ENCODE results near the gene SENP3. TPM values are rescaled to one million over a fixed set of nuclear protein-coding genes. Genes with fewer than 3 reads are reported as not detected.

SENP3 gene
- total RNA-seq, 1 experiment from 2014 or later, result 83.1 TPM

DNA sequence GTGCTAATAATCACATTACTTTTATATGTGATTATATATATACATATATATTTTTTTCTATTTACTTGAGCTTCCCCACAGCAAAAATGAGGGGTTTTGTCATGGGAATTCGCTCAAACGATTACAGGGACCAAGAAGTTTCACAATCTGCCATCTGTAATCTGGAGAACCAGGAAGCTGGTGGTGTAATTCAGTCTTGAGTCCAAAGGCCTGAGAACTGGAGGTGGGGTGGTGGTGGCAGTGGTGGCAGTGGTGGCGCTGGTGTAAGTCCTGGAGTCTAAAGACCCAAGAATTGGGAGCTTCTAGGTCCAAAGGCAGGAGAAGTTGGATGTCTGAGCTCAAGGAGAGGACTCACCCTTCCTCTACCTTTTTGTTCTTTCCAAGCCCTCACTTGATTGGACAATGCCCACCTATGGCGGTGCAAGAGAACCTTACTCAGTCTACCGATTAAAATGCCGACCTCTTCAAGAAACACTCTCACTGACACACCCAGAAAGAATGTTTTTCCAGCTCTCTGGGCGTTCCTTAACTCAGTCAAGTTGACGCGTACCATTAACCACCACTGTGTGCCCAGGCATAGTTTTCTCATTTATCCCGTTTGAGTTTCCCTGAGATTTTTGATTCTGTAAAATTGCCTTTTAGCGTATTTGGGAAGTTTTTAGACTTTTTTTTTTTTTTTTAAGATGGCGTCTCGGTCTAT, 45.7 kb upstream of the SENP3 start:
- no peak overlapping the region for H4K8ac ChIP-seq (replicated peaks; ENCODE audit: insufficient read length, low read depth, low read length)
- H2BK5ac ChIP-seq (ENCODE audit: insufficient read length, low read length), result no peak overlapping the region
- H2BK120ac ChIP-seq (ENCODE audit: low read depth, low read length, poor library complexity, severe bottlenecking), result no peak overlapping the region
- H3K14ac ChIP-seq (ENCODE audit: insufficient read depth, low read length), result no peak overlapping the region
- no peak overlapping the region for H2BK12ac ChIP-seq (ENCODE audit: insufficient read length, low read depth, low read length)
- H4K91ac ChIP-seq (ENCODE audit: insufficient read length, low read depth, low read length), result no peak overlapping the region
- no peak overlapping the region for H3K4me3 Mint-ChIP-seq
- no peaks in the 10 kb centered on the region for H3K79me1 ChIP-seq (ENCODE audit: insufficient read depth, low read depth, low read length, poor library complexity, severe bottlenecking)
- no peak for TF ChIP-seq CTCF (conservative IDR thresholded peaks at IDR 0.05)
- no peak overlapping the region for H3K4ac ChIP-seq (ENCODE audit: low read depth, low read length)
- H2AK5ac ChIP-seq (ENCODE audit: insufficient read length, low read length), result no peak overlapping the region
- no peak overlapping the region for H3K56ac ChIP-seq (ENCODE audit: insufficient read length, low read depth, low read length)
- no peak overlapping the region for H3K9ac ChIP-seq (ENCODE audit: extremely low read depth, insufficient read length, low read length)
- H3K9me3 ChIP-seq (ENCODE audit: control insufficient read depth, low read depth, low read length), result no peaks in the 10 kb centered on the region
- H4K5ac ChIP-seq (ENCODE audit: insufficient read length, low read depth, low read length), result no peak overlapping the region
- no peak for DNase-seq
- H3K4me1 Mint-ChIP-seq, result no peaks in the 10 kb centered on the region
- no peaks in the 10 kb centered on the region for H3K27me3 Mint-ChIP-seq (ENCODE audit: low read depth)
- no peaks in the 10 kb centered on the region for H3K23me2 ChIP-seq (ENCODE audit: insufficient read length, low read depth, low read length, poor library complexity, severe bottlenecking)
- no peaks in the 10 kb centered on the region for H3K79me2 ChIP-seq (ENCODE audit: insufficient read depth, low read length)
- no CpG with 5 or more reads among the region's 13 CpGs for WGBS (ENCODE audit: extremely low coverage, insufficient read length, low lambda C conversion rate)
- no peaks in the 10 kb centered on the region for H3K9me3 Mint-ChIP-seq
- H3T11ph ChIP-seq (ENCODE audit: low read length), result no peak overlapping the region
- H3K27me3 ChIP-seq (ENCODE audit: insufficient read depth, low read length), result no peaks in the 10 kb centered on the region
- H2BK20ac ChIP-seq (ENCODE audit: low read depth, low read length, poor library complexity, severe bottlenecking), result no peak overlapping the region
- no peak overlapping the region for H3K18ac ChIP-seq (ENCODE audit: insufficient read length, low read depth, low read length)
- H2BK15ac ChIP-seq (ENCODE audit: low read depth, low read length), result no peak overlapping the region
- no peaks in the 10 kb centered on the region for H4K20me1 ChIP-seq (ENCODE audit: control insufficient read depth, insufficient read depth, insufficient read length)
- H3K27ac Mint-ChIP-seq, result 0 out of 7 replicates have a peak overlapping the region, but pooled peaks of 1 of the 3 experiments have one; percentile 11
- H3K27ac ChIP-seq (ENCODE audit: insufficient read length, low read depth, low read length), result no peak overlapping the region
- peaks cover 20 to 41% (median 33%) of the 10 kb centered on the region in 3 experiments for H3K36me3 Mint-ChIP-seq (ENCODE audit: insufficient read depth in 1 of 3, low read depth in 3 of 3)
- no peak overlapping the region for H3K4me2 ChIP-seq (ENCODE audit: insufficient read depth, insufficient read length, low read length)
- H3K23ac ChIP-seq (ENCODE audit: insufficient read length, low read depth, low read length), result no peak overlapping the region
- no peaks in the 10 kb centered on the region for H3K4me1 ChIP-seq (ENCODE audit: insufficient read depth, low read length)
- no peak overlapping the region for H2AFZ ChIP-seq (ENCODE audit: low read length)
